ENCODE results near the gene BIN1. TPM values are rescaled to one million over a fixed set of nuclear protein-coding genes. Genes with fewer than 3 reads are reported as not detected.

Gene BIN1
- polyA plus RNA-seq, 1 donor from 2014 or later: 61.9 TPM

- TF ChIP-seq SMC3 (conservative IDR thresholded peaks at IDR 0.05; ENCODE audit: poor library complexity) (no peak), EP300 (conservative IDR thresholded peaks at IDR 0.05; ENCODE audit: poor library complexity, severe bottlenecking) (no peak), EZH2 (IDR thresholded peaks at IDR 0.05; ENCODE audit: borderline replicate concordance, insufficient read depth, low read length, poor library complexity, severe bottlenecking) (no peak), TAF1 (IDR thresholded peaks at IDR 0.05; ENCODE audit: low read depth) (no peak), POLR2AphosphoS5 (IDR thresholded peaks at IDR 0.05) (no peak)
- TF ChIP-seq, protein P1, sequence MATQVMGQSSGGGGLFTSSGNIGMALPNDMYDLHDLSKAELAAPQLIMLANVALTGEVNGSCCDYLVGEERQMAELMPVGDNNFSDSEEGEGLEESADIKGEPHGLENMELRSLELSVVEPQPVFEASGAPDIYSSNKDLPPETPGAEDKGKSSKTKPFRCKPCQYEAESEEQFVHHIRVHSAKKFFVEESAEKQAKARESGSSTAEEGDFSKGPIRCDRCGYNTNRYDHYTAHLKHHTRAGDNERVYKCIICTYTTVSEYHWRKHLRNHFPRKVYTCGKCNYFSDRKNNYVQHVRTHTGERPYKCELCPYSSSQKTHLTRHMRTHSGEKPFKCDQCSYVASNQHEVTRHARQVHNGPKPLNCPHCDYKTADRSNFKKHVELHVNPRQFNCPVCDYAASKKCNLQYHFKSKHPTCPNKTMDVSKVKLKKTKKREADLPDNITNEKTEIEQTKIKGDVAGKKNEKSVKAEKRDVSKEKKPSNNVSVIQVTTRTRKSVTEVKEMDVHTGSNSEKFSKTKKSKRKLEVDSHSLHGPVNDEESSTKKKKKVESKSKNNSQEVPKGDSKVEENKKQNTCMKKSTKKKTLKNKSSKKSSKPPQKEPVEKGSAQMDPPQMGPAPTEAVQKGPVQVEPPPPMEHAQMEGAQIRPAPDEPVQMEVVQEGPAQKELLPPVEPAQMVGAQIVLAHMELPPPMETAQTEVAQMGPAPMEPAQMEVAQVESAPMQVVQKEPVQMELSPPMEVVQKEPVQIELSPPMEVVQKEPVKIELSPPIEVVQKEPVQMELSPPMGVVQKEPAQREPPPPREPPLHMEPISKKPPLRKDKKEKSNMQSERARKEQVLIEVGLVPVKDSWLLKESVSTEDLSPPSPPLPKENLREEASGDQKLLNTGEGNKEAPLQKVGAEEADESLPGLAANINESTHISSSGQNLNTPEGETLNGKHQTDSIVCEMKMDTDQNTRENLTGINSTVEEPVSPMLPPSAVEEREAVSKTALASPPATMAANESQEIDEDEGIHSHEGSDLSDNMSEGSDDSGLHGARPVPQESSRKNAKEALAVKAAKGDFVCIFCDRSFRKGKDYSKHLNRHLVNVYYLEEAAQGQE (IDR thresholded peaks at IDR 0.05; ENCODE audit: borderline replicate concordance): no peak
- no peaks in the 10 kb centered on the region for H3K79me2 ChIP-seq (replicated peaks; ENCODE audit: insufficient read depth, low read length)
- no peaks in the 10 kb centered on the region for H3F3A ChIP-seq (ENCODE audit: insufficient read depth, low read length, poor library complexity, severe bottlenecking)
- no peak overlapping the region for H3K4me3 ChIP-seq (ENCODE audit: low read length)
- H3K9me3 ChIP-seq (ENCODE audit: low read length): no peaks in the 10 kb centered on the region
- H3K4me2 ChIP-seq (ENCODE audit: low read length): no peak overlapping the region
- H3K9me2 ChIP-seq (ENCODE audit: insufficient read depth, low read length): no peaks in the 10 kb centered on the region
- no peak overlapping the region for H3K27ac ChIP-seq (ENCODE audit: low read length)
- no peak overlapping the region for H3K9ac ChIP-seq (ENCODE audit: low read length)
- H3K36me3 ChIP-seq (ENCODE audit: insufficient read depth, low read length): no peaks in the 10 kb centered on the region
- H3K27me3 ChIP-seq (ENCODE audit: insufficient read depth, low read depth, low read length): no peaks in the 10 kb centered on the region
- no peaks in the 10 kb centered on the region for H4K20me1 ChIP-seq (ENCODE audit: insufficient read depth)
- H2AFZ ChIP-seq (ENCODE audit: low read depth, low read length): no peak overlapping the region
Observed at GRCh38 chr2:127090281-127091120, 16.5 kb downstream of the BIN1 start.

DNA sequence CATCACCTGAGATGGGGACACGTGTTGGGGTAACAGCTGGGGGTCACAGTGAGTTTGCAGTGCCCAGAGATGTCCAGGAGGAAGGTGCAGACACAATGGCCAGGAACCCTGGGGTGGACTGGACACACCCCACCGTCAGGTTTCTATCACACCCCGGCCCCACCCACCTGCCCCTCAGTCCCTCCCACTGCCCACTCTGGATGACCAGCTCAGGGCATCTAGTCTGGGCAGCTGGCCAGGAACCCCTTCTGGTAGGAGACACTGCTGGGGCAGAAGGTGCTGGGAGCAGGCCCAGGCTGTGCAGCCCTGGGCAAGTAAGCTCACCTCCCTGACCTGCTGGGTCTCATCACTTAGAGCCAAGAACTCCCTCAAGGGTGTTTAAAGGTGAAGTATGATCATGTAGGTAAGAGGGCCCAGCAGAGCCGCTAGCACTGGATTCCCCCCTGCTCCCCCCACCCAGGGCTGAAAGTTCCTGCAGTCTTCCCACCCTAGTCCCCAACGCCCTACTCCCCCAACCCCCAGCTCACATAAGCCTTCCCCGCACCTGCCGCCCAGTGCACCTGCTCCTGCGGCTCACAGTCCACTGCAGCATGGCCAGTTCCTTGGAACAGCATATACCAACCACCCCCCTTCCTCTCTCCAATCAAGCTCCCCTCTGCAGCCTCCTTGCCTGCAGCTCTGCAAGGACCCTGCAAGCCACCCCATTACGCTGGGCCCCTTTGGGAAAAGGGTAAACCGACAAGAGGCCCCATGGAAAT lies 17.3 kb downstream of the BIN1 start:
- Histone ChIP-seq H3K36me3 (ENCODE audit: insufficient read depth, low read length) (no peaks in the 10 kb centered on the region), H3K4me2 (ENCODE audit: low read length) (no peak overlapping the region), H3K9me2 (ENCODE audit: insufficient read depth, low read length) (no peaks in the 10 kb centered on the region), H3K27me3 (ENCODE audit: insufficient read depth, low read depth, low read length) (no peaks in the 10 kb centered on the region), H2AFZ (ENCODE audit: low read depth, low read length) (no peak overlapping the region), H3F3A (ENCODE audit: insufficient read depth, low read length, poor library complexity, severe bottlenecking) (no peaks in the 10 kb centered on the region), H3K79me2 (replicated peaks; ENCODE audit: insufficient read depth, low read length) (no peaks in the 10 kb centered on the region), H4K20me1 (ENCODE audit: insufficient read depth) (no peaks in the 10 kb centered on the region), H3K9me3 (ENCODE audit: low read length) (no peaks in the 10 kb centered on the region), H3K9ac (ENCODE audit: low read length) (no peak overlapping the region), H3K27ac (ENCODE audit: low read length) (no peak overlapping the region), H3K4me3 (ENCODE audit: low read length) (no peak overlapping the region)
- TF ChIP-seq, protein P2, sequence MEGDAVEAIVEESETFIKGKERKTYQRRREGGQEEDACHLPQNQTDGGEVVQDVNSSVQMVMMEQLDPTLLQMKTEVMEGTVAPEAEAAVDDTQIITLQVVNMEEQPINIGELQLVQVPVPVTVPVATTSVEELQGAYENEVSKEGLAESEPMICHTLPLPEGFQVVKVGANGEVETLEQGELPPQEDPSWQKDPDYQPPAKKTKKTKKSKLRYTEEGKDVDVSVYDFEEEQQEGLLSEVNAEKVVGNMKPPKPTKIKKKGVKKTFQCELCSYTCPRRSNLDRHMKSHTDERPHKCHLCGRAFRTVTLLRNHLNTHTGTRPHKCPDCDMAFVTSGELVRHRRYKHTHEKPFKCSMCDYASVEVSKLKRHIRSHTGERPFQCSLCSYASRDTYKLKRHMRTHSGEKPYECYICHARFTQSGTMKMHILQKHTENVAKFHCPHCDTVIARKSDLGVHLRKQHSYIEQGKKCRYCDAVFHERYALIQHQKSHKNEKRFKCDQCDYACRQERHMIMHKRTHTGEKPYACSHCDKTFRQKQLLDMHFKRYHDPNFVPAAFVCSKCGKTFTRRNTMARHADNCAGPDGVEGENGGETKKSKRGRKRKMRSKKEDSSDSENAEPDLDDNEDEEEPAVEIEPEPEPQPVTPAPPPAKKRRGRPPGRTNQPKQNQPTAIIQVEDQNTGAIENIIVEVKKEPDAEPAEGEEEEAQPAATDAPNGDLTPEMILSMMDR (IDR thresholded peaks at IDR 0.05; ENCODE audit: poor library complexity, severe bottlenecking): no peak
- TF ChIP-seq EP300 (conservative IDR thresholded peaks at IDR 0.05; ENCODE audit: poor library complexity, severe bottlenecking) (no peak), SMC3 (conservative IDR thresholded peaks at IDR 0.05; ENCODE audit: poor library complexity) (no peak), EZH2 (IDR thresholded peaks at IDR 0.05; ENCODE audit: borderline replicate concordance, insufficient read depth, low read length, poor library complexity, severe bottlenecking) (no peak), TAF1 (IDR thresholded peaks at IDR 0.05; ENCODE audit: low read depth) (no peak), MXI1 (conservative IDR thresholded peaks at IDR 0.05; ENCODE audit: poor library complexity, severe bottlenecking) (no peak), RAD21 (conservative IDR thresholded peaks at IDR 0.05) (no peak), POLR2AphosphoS5 (IDR thresholded peaks at IDR 0.05) (no peak)
- TF ChIP-seq, protein P1 (IDR thresholded peaks at IDR 0.05; ENCODE audit: borderline replicate concordance): no peak
